IPS-NIHi7 (cell line): ENCODE measurements around the gene MEF2C.

Experiments
- DNase-seq: peaks from one replicate; pipeline ENCODE4 v3.0.0; 2012; ENCODE audit warnings: mixed read lengths; ENCODE audit errors: extremely low spot score

MEF2C gene

GRCh38 chr5:88758591-88758990 is 124.4 kb downstream of the MEF2C start:
- DNase-seq: no peak

- DNase-seq: no peak
Observed at GRCh38 chr5:88758184-88758583, 124.8 kb downstream of the MEF2C start.

DNA sequence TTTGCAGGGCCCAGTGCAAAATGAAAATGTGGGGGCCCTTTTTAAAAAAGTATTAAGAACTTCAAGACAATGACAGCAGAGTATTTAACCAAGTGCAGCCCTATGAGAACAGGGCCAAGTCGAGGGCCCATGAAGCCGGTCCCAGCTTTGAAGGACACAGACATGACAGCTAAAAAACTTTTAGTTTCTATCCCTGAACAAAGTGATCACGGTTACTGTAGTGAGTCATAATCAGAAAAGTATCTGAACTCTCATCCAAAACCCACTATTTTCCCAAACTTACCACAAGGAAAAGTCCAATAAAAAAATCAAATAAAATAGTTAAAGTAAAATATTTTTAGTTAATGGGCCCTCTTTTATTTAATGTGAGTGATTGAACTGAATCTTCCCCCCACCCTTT is 126.0 kb downstream of the MEF2C start:
- no peak for DNase-seq

GRCh38 chr5:88748666-88749065 is 134.3 kb downstream of the MEF2C start:
- DNase-seq: no peak

- DNase-seq: no peak
Observed at GRCh38 chr5:88746438-88746882, 136.5 kb downstream of the MEF2C start.

DNA sequence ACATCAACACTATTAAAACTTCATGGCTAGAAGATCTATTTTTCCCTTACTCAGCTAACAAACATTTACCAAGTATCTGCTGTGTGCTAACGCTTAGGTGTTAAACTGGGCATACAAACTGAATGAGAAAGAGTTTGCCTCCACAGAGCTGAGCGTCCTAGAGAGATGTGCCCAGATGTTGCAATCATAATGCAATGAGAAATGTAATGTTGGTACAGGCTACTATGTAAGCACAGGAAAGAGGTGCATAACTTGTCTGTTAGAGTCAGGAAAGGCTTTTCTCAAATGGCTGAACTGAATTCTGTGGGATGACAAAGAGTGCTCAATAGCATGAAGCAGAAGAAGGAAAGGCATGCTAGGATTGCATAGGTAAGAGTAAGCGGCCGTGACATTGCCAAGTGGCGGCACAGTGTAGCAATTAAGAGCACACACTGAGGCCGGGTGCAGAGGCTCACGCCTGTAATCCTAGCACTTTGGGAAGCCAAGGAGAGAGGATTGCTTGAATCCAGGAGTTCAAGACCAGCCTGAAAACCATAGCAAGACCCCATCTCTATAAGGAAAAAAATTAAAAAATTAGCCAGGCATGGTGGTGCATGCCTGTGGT is 137.8 kb downstream of the MEF2C start:
- no peak for DNase-seq

DNA sequence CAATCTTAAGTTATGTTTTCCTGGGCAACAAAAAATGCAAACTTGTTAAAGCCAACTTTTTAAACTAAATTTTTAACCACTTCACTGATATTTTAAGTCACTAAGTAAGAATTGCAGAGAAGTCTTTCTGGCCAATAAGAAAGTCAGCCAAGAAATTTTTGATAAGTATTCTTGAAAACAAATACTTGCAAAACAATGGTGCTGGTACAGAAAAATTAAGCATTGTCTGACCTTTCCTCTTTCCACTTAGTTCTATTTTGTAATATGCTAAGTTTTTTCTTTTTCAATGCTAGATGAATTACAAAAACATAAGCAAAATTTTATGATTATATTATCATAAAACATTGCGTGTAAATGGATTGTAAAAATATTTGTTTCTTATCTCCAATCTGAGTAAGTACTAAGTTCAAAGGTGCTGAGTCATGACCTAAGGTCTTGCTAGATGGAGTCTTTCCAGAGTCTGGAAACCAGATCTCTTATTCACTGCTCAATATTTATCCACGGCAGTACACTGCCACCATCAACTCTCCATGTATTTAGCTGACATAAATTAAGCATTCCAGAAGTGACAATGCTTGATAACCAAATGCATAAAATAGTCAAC is 139.7 kb downstream of the MEF2C start:
- no peak for DNase-seq

DNA sequence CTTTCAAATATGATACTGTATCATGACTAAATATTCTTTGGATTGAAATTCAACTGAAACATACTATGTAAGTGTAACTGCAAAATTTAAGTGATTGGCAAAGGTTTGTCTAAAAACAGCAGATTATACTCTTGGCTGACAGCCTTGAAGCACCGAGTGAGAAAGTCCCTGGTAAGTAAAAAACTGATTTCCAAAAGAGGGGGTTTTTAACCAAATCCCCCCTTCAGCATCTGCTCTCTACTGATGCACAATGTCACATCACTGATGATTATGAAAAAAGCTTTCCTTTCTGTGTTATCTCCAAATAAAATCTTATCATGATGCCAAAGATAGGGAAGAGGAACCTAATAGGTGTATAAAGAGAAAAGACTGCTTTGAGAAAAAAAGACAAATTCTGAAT is 141.0 kb downstream of the MEF2C start:
- DNase-seq: no peak

- no peak for DNase-seq
Observed at GRCh38 chr5:88740604-88741185, 142.3 kb downstream of the MEF2C start.

- DNase-seq: no peak
Observed at GRCh38 chr5:88736494-88736893, 146.5 kb downstream of the MEF2C start.

DNA sequence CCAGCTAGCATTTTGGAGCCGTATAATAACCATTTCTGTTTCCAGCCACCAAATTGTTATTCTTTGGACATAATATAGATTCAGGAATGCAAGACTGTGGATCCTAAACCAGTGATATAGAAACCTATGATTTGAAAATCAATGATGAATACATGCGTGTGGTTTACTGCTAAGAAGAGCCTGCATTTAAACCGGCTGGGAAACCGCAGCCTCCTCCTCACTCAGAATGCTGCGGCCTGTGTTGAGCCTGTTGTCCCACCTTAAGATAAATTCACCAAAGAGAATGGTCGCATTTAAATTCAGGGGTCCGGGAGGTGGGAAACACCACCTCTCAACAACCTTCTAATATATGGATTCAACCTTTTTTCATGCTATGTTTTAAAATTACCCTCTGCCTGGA is 148.0 kb downstream of the MEF2C start:
- DNase-seq: no peak

DNA sequence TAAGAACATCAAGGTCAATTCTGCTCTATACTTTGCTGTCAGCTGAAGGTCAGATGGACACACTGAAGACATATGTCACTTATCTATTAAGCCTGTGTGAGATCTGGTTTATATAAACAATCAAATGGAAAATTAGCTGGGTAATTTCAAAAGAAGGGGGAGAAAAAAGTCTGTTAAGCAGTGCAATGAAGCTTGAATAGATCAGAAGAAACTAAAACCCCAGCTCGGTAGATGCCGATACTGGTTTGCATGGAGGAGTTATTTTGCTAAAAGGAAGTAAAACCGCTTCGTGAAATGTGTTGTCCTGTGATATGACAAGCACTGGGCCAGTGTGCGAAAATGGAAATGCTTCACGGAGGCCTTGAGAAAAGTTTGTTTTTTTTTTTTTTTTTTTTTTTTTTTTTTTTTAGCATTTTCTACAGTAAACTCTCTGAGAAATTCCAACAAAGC is 148.8 kb downstream of the MEF2C start:
- no peak for DNase-seq

DNA sequence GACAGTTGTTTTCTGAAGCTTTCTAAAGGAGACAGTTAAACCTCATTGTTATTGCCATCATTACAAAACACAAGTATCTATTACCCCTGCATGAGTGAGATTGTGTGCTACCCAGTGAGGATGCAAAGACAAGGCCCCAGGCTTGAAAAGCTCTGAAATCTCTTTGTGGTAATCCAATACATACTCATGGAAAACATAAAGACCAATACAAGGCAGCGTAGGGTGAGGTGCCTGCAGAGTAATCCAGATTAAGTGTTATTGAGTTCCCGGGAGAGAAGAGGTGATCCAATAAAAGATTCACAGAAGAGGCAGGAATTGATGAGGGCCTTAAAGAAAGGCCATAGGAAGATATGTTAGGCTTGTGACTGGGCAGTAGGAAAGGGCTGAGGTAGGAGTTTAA is 150.1 kb downstream of the MEF2C start:
- DNase-seq: no peak

- no peak for DNase-seq
Observed at GRCh38 chr5:88732181-88732633, 150.8 kb downstream of the MEF2C start.

DNA sequence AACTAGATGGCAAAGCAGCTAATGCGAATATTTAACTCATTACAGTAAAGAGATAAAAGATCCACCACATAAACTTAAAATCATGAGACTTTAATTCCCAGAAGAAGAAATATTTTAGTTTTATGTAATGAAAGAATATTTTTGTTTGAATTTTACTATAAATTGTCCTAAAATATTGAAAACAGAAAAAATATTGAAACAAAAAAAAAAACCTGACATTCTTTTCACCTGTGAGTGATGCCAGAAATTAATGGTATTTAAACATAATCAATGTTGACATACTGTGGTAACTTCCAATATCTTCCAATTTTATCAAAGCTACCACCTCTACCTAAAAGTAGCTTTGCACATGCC is 153.2 kb downstream of the MEF2C start:
- DNase-seq: no peak

DNA sequence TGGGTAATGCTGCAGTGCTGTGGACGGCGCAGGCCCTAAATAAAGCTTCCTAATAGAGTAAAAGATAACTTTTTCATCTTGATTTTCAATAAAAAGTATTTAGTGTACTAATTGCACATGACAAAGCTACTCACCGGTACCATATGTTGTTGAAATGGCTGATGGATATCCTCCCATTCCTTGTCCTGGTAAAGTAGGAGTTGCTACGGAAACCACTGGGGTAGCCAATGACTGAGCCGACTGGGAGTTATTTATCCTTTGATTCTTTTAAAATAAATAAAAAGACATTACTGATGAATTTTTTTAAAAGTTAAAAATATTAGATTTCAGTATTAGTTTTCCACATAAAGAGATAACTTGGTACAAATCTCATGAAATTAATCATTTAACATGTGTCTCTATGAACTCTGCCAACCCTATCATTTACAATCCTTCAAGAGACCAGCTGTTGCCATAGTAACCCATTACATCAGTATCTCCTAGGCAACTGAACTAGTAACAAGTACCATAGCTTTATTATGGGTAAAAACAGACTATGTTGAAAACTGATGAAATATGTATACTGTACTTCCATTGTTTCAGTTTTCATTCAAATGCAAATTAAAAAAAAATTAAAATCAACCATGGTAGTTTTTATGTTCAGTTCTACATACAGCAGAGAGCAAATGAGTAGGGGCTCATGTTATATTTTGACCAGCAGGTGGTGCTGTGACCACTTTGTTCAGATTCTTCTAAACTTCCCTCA is 153.7 kb downstream of the MEF2C start:
- DNase-seq: peak; percentile 49

DNA sequence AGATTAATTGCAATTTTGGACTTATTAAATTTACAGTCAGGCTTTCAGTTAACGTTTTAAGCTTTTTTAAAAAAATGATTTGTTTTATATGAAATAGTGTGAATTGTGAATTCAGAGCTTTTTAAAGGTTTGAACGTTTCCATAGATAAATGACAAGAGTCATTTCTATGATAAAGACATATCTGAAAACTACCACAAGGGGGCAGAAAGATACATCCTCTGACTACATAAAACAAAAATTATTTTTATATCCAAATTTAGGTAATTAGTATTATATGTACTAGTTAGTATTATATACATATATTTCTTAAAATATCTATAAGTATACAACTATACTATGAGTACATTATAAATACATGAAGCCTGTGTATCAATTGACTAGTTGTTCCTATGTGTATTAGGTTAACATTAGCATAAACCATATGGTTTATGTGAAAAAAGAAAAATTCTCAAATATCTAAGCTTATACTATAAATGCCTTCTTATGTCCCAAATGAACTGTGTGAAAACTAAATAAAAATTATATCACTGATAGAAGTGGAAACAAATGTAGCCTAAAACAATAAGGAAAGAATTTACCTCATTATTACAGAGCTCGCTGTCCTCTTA is 155.2 kb downstream of the MEF2C start:
- no peak for DNase-seq

- no peak for DNase-seq
Observed at GRCh38 chr5:88725454-88725853, 157.5 kb downstream of the MEF2C start.

DNA sequence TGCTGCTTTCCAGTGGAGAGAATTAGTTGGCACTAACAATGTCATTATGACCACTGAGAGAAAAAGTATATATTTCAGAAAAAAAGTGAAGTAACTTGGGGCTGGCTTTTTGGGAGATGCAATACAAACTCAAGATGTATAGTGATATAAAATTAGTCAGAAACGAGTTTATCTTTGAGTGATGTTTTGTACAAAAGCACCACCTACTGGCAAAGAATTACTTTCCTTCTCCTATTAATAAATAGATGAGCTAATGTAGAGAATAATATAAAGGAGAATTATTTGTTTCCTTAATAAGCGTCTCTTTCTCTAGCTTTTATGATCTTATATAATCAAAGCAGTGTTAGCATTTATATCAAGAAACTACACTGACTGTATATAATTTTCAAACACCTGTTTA is 158.8 kb downstream of the MEF2C start:
- DNase-seq: no peak

- DNase-seq: no peak
Observed at GRCh38 chr5:88722546-88723073, 160.4 kb downstream of the MEF2C start.

DNA sequence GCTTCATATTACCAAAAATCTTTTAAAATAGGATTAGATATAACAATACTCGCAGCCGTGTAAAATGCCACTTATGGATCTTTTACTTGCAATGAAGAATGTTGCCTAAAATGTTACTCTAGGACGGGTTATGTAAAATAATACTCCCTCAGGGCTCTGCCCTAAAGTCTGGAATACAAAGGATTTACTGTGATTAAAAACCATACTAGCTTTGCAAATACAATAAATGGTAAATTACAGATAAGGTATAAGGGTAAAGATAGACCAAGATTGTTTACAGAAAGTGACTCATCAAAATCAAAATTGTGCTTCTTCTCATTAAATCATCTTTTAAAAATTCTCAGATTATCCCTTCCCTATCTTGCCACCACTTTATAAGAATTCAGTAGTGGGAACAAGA is 163.6 kb downstream of the MEF2C start:
- DNase-seq: no peak

DNA sequence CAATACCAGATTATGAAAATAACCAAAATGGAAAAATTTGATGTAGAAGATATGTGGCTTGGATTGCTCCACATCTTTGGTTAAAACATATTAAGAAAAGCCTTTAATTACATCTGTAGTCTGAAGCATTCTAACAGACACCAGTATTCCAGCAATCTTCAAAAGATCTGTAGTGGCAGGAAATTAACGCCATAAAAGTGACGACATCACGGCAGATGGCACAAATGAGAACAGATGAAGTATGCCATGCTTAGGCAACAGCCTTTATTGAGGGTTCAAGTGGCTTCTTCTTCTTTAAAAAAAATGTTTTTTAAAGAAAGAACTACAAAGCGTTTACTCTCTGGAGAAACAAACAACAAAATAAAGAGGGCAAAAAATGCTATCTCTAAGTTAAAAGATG is 164.2 kb downstream of the MEF2C start:
- no peak for DNase-seq
